ENCODE measurements around the gene AFF3. TPM values are rescaled to one million over a fixed set of nuclear protein-coding genes. Genes with fewer than 3 reads are reported as not detected.
A peak's percentile ranks its signal among the peaks of the same experiment; 100 is the strongest.

Gene AFF3
- total and polyA plus RNA-seq, 2 donors (not counting 3 experiments of a cell fraction or from before 2014, with no cell fraction given): 0.06 to 0.07 TPM

DNA sequence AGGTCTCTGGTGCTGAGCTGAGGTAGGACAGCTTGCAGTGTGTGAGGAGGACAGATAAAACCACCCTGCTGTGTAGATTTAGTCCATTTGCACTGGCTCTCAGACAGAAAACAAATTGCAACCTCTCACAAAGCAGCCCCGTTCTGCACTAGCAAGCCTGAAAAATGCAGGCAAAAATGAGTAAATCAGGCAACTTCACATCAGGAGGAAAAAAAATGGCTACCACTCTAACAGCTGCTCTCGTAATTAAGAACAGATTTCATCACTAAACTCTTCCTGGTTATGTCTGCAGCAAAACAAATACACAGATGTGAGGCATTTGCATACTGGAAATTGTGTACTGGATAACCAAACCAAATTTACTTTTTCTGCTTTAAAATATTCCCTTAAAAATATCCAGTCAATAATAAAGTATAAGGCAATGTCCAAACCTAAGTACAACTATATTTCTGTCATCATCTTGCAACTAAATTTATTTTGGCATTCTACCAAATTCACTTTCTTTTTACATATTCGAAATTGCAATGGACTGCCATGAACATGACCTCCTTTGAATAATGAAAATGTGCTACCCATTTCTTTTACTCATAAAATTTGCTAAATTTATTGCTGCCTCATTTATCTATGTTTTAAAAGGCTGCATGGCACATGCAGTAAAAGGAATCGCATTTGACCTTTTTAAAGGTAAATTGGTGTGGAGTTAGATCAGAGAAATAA lies 157.4 kb downstream of the AFF3 start:
- ChIA-PET POLR2A (no interaction called here), CTCF (interaction anchor here (0.5 to 1.3 kb wide), 2 partner anchors 20 to 556 kb away, joined by 3 to 4 read pairs; no protein-coding TSS in a partner anchor)
- no peaks in the 10 kb centered on the region for H3K4me1 ChIP-seq (ENCODE audit: control insufficient read depth, extremely low read depth, insufficient read depth, low read length)
- H3K27ac ChIP-seq (ENCODE audit: insufficient read depth, low read depth, low read length): no peak overlapping the region
- no peaks in the 10 kb centered on the region for H3K9me3 ChIP-seq (replicated peaks; ENCODE audit: control insufficient read depth, insufficient read depth, low read length)
- BruUV-seq (replicated peaks): no TSS peak
- H3K4me3 ChIP-seq (replicated peaks in 1 of 3; ENCODE audit: insufficient read depth in 1 of 3, low read depth in 1 of 3, low read length in 3 of 3): no peak overlapping the region
- peak; percentile 44 for DNase-seq (ENCODE audit: low read depth, low spot score)
- intact Hi-C loops (cut with micrococcal nuclease) (no loop called here), dilution Hi-C loops (cut with MboI; ENCODE audit: extremely low pct_ligation_motif_present, low sequenced_read_pairs) (no loop called here)
- H3K36me3 ChIP-seq (ENCODE audit: control insufficient read depth in 2 of 2, extremely low read depth in 1 of 2, insufficient read depth in 2 of 2, low read length in 2 of 2): no peaks in the 10 kb centered on the region
- no peak for FAIRE-seq
- H3K79me2 ChIP-seq (ENCODE audit: control insufficient read depth, insufficient read depth, low read length): no peaks in the 10 kb centered on the region
- no peaks in the 10 kb centered on the region for H3K9me1 ChIP-seq (replicated peaks; ENCODE audit: control insufficient read depth, extremely low read depth, insufficient read depth, low read length)
- H3K4me2 ChIP-seq (ENCODE audit: insufficient read depth, low read length): no peak overlapping the region
- TF ChIP-seq JUN (IDR thresholded peaks at IDR 0.05; ENCODE audit: borderline replicate concordance, insufficient read depth, insufficient read length, low read depth) (no peak), EZH2 (IDR thresholded peaks at IDR 0.05; ENCODE audit: borderline replicate concordance, low read depth, low read length, severe bottlenecking) (no peak), POLR2A (IDR thresholded peaks at IDR 0.05; ENCODE audit: low read depth, low read length) (no peak), MYC (IDR thresholded peaks at IDR 0.05; ENCODE audit: low read depth, low read length) (no peak), POLR2AphosphoS5 (IDR thresholded peaks at IDR 0.05; ENCODE audit: insufficient read depth, low read depth, low read length) (no peak), FOS (IDR thresholded peaks at IDR 0.05; ENCODE audit: borderline replicate concordance, insufficient read depth, low read length) (no peak), GATA2 (IDR thresholded peaks at IDR 0.05; ENCODE audit: insufficient read depth, insufficient read length, low read depth, low read length) (no peak)
- TF ChIP-seq, protein P1, sequence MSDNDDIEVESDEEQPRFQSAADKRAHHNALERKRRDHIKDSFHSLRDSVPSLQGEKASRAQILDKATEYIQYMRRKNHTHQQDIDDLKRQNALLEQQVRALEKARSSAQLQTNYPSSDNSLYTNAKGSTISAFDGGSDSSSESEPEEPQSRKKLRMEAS (IDR thresholded peaks at IDR 0.05; ENCODE audit: insufficient read depth, insufficient read length): no peak
- TF ChIP-seq, protein P2, sequence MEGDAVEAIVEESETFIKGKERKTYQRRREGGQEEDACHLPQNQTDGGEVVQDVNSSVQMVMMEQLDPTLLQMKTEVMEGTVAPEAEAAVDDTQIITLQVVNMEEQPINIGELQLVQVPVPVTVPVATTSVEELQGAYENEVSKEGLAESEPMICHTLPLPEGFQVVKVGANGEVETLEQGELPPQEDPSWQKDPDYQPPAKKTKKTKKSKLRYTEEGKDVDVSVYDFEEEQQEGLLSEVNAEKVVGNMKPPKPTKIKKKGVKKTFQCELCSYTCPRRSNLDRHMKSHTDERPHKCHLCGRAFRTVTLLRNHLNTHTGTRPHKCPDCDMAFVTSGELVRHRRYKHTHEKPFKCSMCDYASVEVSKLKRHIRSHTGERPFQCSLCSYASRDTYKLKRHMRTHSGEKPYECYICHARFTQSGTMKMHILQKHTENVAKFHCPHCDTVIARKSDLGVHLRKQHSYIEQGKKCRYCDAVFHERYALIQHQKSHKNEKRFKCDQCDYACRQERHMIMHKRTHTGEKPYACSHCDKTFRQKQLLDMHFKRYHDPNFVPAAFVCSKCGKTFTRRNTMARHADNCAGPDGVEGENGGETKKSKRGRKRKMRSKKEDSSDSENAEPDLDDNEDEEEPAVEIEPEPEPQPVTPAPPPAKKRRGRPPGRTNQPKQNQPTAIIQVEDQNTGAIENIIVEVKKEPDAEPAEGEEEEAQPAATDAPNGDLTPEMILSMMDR (IDR thresholded peaks at IDR 0.05; ENCODE audit: extremely low read depth in 1 of 2, insufficient read depth in 1 of 2, low read depth in 1 of 2, low read length in 2 of 2): no peak
- H3K9ac ChIP-seq (replicated peaks; ENCODE audit: extremely low read depth, insufficient read depth, low read length): no peak overlapping the region
- H2AFZ ChIP-seq (ENCODE audit: low read depth, low read length): peak overlapping the region; percentile 51
- no peaks in the 10 kb centered on the region for H4K20me1 ChIP-seq (replicated peaks; ENCODE audit: control insufficient read depth, extremely low read depth, insufficient read depth, low read length)
- H3K27me3 ChIP-seq (ENCODE audit: control insufficient read depth in 2 of 2, insufficient read depth in 2 of 2, low read length in 2 of 2): peaks cover 4 to 8% of the 10 kb centered on the region in 2 experiments
